ENCODE data around the gene CBX6.
"Not testable (repeated sequence)": the region's sequence is repeated elsewhere in the genome, so short reads cannot be mapped to it uniquely, and the experiment has no call there.

CBX6 gene

GRCh38 chr22:38861927-38862326, 10.1 kb downstream of the CBX6 start:
- no peak for DNase-seq

GRCh38 chr22:38861170-38861876, 10.7 kb downstream of the CBX6 start:
- DNase-seq, result no peak

- DNase-seq, result no peak
These were observed 11.5 kb downstream of the CBX6 start for GRCh38 chr22:38860283-38861169.

GRCh38 chr22:38859581-38860282, 12.3 kb downstream of the CBX6 start:
- no peak for DNase-seq

- no peak for DNase-seq
These were observed 13.5 kb downstream of the CBX6 start for GRCh38 chr22:38858492-38858891.

- not testable (repeated sequence) for DNase-seq
These were observed 17.5 kb downstream of the CBX6 start for GRCh38 chr22:38854476-38854875.

GRCh38 chr22:38853883-38854282, 18.1 kb downstream of the CBX6 start:
- not testable (repeated sequence) for DNase-seq

GRCh38 chr22:38853196-38853651, 18.8 kb downstream of the CBX6 start:
- DNase-seq, result no peak

- DNase-seq, result no peak
These were observed 19.5 kb downstream of the CBX6 start for GRCh38 chr22:38852522-38852921.

GRCh38 chr22:38850941-38851849, 20.8 kb downstream of the CBX6 start:
- DNase-seq, result no peak

DNA sequence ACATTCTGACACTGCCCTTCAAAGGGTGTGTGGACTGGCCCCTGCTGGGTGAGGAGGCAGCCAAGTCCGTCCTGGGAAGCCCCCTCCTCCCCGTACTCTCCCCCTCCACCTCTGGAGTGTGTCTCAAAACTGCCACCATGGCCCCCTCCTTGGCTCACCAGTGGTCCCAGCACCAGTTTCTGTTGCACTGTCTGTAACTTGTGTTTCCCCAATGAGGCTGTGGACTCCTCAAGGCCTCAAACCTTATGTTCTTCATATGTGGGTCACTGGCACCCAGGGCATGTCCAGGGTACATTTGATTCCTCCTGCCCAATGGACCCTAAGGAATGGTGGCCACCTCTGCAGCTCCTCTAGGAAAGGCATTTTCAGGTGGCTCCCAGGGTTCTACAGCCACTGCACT, 21.6 kb downstream of the CBX6 start:
- no peak for DNase-seq

GRCh38 chr22:38849811-38850210, 22.2 kb downstream of the CBX6 start:
- DNase-seq, result no peak

DNA sequence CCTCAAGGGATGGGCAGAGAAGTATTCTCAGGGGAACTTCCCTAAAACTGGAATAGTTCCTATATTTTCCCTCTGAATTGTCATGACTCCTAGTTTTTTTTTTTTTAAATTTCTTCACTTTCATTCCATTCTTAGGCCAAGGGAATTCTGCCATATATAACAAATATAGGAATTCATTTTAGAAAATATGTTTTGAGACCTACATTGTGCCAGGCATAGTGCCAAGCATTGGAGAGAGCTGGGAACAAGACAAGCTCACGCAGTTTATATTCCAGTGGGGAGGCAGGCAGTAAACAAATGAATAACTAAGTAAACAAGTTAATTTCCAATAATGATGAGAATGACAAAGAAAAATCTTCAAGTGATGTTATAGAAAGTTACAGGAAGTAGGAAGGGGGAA, 25.6 kb downstream of the CBX6 start:
- DNase-seq, result no peak

GRCh38 chr22:38845004-38845740, 26.8 kb downstream of the CBX6 start:
- no peak for DNase-seq

DNA sequence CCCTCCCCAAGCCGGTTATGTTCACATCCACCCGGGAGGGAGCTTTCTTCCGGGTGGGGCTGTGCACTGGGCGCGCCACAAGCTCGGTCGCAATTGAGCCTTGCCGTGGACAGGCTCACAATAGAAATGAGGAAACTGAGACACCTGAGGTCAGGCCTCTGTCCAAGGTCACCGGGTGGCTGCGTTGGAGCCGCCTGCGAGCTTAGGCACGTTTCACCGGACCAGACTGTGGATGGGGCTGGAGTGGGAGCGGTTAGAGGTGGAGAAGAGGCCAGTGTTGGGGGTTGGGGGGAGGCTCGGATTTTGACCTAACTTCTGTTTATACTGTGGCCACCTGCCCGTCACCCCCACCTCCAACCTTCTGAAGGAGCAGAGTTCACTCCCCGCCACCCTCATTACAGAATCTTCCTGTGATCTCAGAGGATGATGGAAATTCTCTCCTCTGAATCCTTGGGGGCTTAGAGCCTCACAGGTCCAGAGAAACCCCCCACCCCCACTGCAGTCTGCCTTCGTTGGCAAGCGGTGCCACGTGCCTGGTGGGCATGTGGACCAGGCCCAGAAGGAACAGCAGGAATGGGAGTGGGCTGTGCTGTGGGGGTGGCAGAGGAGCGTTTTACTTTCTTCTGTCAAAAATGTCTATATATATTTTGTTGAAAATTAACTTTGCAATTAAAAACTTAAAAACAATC, 27.6 kb downstream of the CBX6 start:
- DNase-seq, result no peak

- DNase-seq, result no peak
These were observed 28.2 kb downstream of the CBX6 start, which contains the start of gene NPTXR for GRCh38 chr22:38843657-38844314. TSS of gene NPTXR (minus strand) at chr22:38844028.

- DNase-seq, result peak; percentile 83
These were observed 28.8 kb downstream of the CBX6 start for GRCh38 chr22:38843201-38843656.

- DNase-seq, result no peak
These were observed 29.4 kb downstream of the CBX6 start for GRCh38 chr22:38842512-38843200.

- DNase-seq, result no peak
These were observed 30.4 kb downstream of the CBX6 start for GRCh38 chr22:38841635-38842034.
